ENCODE measurements around the gene VMP1. TPM values are rescaled to one million over a fixed set of nuclear protein-coding genes. Genes with fewer than 3 reads are reported as not detected.

Gene VMP1
- total and polyA plus RNA-seq, 2 of the 13 experiments (the other 11 are each of a cell fraction or from before 2014, with no cell fraction given): 186 to 271 TPM

- in situ Hi-C loops (cut with HindIII; ENCODE audit: extremely low pct_ligation_motif_present, low pct_unique_long_range_greater_than_20kb) (no loop called here), intact Hi-C loops (cut with micrococcal nuclease; ENCODE audit: unreplicated experiment) (loop anchor here (1.0 kb wide), 1 partner anchor 100 kb away; no protein-coding TSS in a partner anchor)
- Histone ChIP-seq H3K9ac (ENCODE audit: insufficient read depth, low read depth, low read length) (peak overlapping the region; percentile 79), H3K4me1 (ENCODE audit: insufficient read depth, low read length) (peaks cover 95% of the 10 kb centered on the region), H3K27ac (ENCODE audit: extremely low read length, insufficient read depth, low read length) (peak overlapping the region; percentile 94), H3K36me3 (replicated peaks in 1 of 2; ENCODE audit: control insufficient read depth in 1 of 2, insufficient read depth in 2 of 2, low read length in 2 of 2) (no peaks in the 10 kb centered on the region), H3K4me2 (ENCODE audit: low read depth, low read length) (peak overlapping the region; percentile 70), H3K4me3 (replicated peaks in 1 of 3; ENCODE audit: insufficient read depth in 1 of 3, low read depth in 2 of 3, low read length in 3 of 3) (peak overlapping the region in 1 of 3 experiments; percentile 20; a peak in 1 of 6 replicates), H3K27me3 (ENCODE audit: control insufficient read depth in 1 of 2, insufficient read depth in 2 of 2, low read length in 2 of 2) (no peaks in the 10 kb centered on the region), H2AFZ (ENCODE audit: low read length) (no peak overlapping the region), H3K9me3 (ENCODE audit: low read length) (no peaks in the 10 kb centered on the region), H4K20me1 (ENCODE audit: insufficient read depth, low read length) (no peaks in the 10 kb centered on the region), H3K79me2 (ENCODE audit: insufficient read depth, low read length) (peaks cover 2% of the 10 kb centered on the region)
- DNase-seq (ENCODE audit: low spot score) (peak; percentile 99), ATAC-seq (peak; percentile 83), FAIRE-seq (peak; percentile 88)
- WGBS (ENCODE audit: low lambda C conversion rate): 23% methylated on average over 14 of the region's 14 CpGs
- BruUV-seq (replicated peaks): TSS peak; percentile 34
- ChIA-PET CTCF (ENCODE audit: low intra/inter-chr PET ratio, low total read pairs) (interaction anchor here (1.3 to 2.2 kb wide), 3 partner anchors 10 to 107 kb away, joined by 3 to 15 read pairs (median 7); no protein-coding TSS in a partner anchor), POLR2A (interaction anchor here (0.9 to 2.0 kb wide), 11 partner anchors 21 to 234 kb away, joined by 3 to 18 read pairs (median 5); partner anchors contain the start of genes CLTC, PTRH2, RNFT1 and VMP1)
- TF ChIP-seq HMG20B (CRISPR knock-in tag; conservative IDR thresholded peaks at IDR 0.05) (peak; percentile 75), ISL2 (CRISPR knock-in tag; IDR thresholded peaks at IDR 0.05) (peak; percentile 93), ZBTB25 (CRISPR knock-in tag; IDR thresholded peaks at IDR 0.05) (peak; percentile 94), DNMT3B (CRISPR knock-in tag; conservative IDR thresholded peaks at IDR 0.05) (0 out of 2 replicates have a peak, but pooled peaks have one; percentile 52), ZNF335 (CRISPR knock-in tag; IDR thresholded peaks at IDR 0.05) (peak; percentile 90; the same call in 1 of the 2 replicates), CBFB (CRISPR knock-in tag; IDR thresholded peaks at IDR 0.05) (peak; percentile 90), ZNF512B (CRISPR knock-in tag; IDR thresholded peaks at IDR 0.05; ENCODE audit: borderline replicate concordance) (0 out of 2 replicates have a peak, but pooled peaks have one; percentile 28), ZNF549 (CRISPR knock-in tag; IDR thresholded peaks at IDR 0.05) (no peak), SIX1 (CRISPR knock-in tag; IDR thresholded peaks at IDR 0.05; ENCODE audit: borderline replicate concordance) (peak; percentile 81; the same call in 1 of the 2 replicates), KLF9 (CRISPR knock-in tag; IDR thresholded peaks at IDR 0.05; ENCODE audit: low read depth) (peak; percentile 90), ZNF414 (CRISPR knock-in tag; IDR thresholded peaks at IDR 0.05) (peak; percentile 94; the same call in 1 of the 2 replicates), ZNF746 (CRISPR knock-in tag; IDR thresholded peaks at IDR 0.05) (peak; percentile 86), ZNF605 (CRISPR knock-in tag; IDR thresholded peaks at IDR 0.05) (peak; percentile 89), MIER3 (CRISPR knock-in tag; IDR thresholded peaks at IDR 0.05; ENCODE audit: borderline replicate concordance) (peak; percentile 82), ZNF3 (CRISPR knock-in tag; IDR thresholded peaks at IDR 0.05) (0 out of 2 replicates have a peak, but pooled peaks have one; percentile 47), MAFF (IDR thresholded peaks at IDR 0.05; ENCODE audit: low read depth, low read length) (peak; percentile 83), ZNF451 (CRISPR knock-in tag; IDR thresholded peaks at IDR 0.05) (no peak; the same call in 1 of the 2 replicates), JUNB (CRISPR knock-in tag; IDR thresholded peaks at IDR 0.05; ENCODE audit: borderline replicate concordance) (peak; percentile 68; the same call in 1 of the 2 replicates), ZNF749 (CRISPR knock-in tag; IDR thresholded peaks at IDR 0.05; ENCODE audit: borderline replicate concordance) (peak; percentile 61; the same call in 1 of the 2 replicates), HNRNPUL1 (IDR thresholded peaks at IDR 0.05; ENCODE audit: low read depth, low read length) (no peak), HNF4A (CRISPR knock-in tag; IDR thresholded peaks at IDR 0.05) (peak; percentile 67)
Observed at GRCh38 chr17:59853168-59853918, 145.9 kb downstream of the VMP1 start.
